Calu3 (cell line): ENCODE measurements around the gene PGAP6. TPM values are rescaled to one million over a fixed set of nuclear protein-coding genes. Genes with fewer than 3 reads are reported as not detected.
A peak's percentile ranks its signal among the peaks of the same experiment; 100 is the strongest.
"Not testable (repeated sequence)": the region's sequence is repeated elsewhere in the genome, so short reads cannot be mapped to it uniquely, and the experiment has no call there.

Experiments used
- BruUV-seq: library from RNA; stranded (reverse); fragments of 400-500 nt; replicated peaks from 2 replicates; lab custom pipeline; 2021; lab: Mats Ljungman, UMichigan
- CTCF ChIA-PET: fragments of 300-600 bp; sonication (Branson Sonifier 250); formaldehyde crosslinking; loops from one replicate; lab custom pipeline; 2022; ENCODE audit warnings: antibody characterized with exemption; lab: Charles Lee
- DNase-seq: peaks from one replicate; pipeline ENCODE4 v3.0.0; 2022
- H3K27ac Mint-ChIP-seq: one replicate; pipeline ENCODE4 v1.8.0; 2022; ENCODE audit warnings: mixed read lengths; ENCODE audit not compliant: unreplicated experiment
- H3K27me3 Mint-ChIP-seq: one replicate; pipeline ENCODE4 v1.8.0; 2022; ENCODE audit warnings: mixed read lengths; ENCODE audit not compliant: unreplicated experiment
- H3K36me3 Mint-ChIP-seq: one replicate; pipeline ENCODE4 v1.8.0; 2022; ENCODE audit warnings: mild to moderate bottlenecking, moderate library complexity, mixed read lengths; ENCODE audit not compliant: insufficient read depth, unreplicated experiment
- H3K4me1 Mint-ChIP-seq: one replicate; pipeline ENCODE4 v1.8.0; 2022; ENCODE audit warnings: mild to moderate bottlenecking, low read depth, mixed read lengths; ENCODE audit not compliant: unreplicated experiment
- H3K4me3 Mint-ChIP-seq: one replicate; pipeline ENCODE4 v1.8.0; 2022; ENCODE audit warnings: mild to moderate bottlenecking, low read depth, moderate library complexity, mixed read lengths; ENCODE audit not compliant: unreplicated experiment
- H3K9me3 Mint-ChIP-seq: one replicate; pipeline ENCODE4 v1.8.0; 2022; ENCODE audit warnings: low read depth, mixed read lengths; ENCODE audit not compliant: unreplicated experiment
- CTCF ChIP-seq: fragments of 200-600 bp; IDR thresholded peaks from one replicate; pipeline ENCODE4 v1.8.0; 2022; ENCODE audit warnings: antibody characterized with exemption; ENCODE audit not compliant: unreplicated experiment
- intact Hi-C: fragments of 100-400 bp; cut with micrococcal nuclease; formaldehyde crosslinking; loops from one replicate; pipeline ENCODE4 v1.10.0; 2022; ENCODE audit not compliant: unreplicated experiment
- total RNA-seq: library from RNA; stranded (reverse); gene quantifications from 2 replicates; pipeline ENCODE4 v1.2.3, GENCODE V29; 2022

The PGAP6 gene
- total RNA-seq, 1 experiment from 2014 or later, result 70.0 TPM

GRCh38 chr16:379961-380761 lies 1.6 kb downstream of the PGAP6 start:
- Mint-ChIP-seq H3K27me3 (no peaks in the 10 kb centered on the region), H3K4me3 (peak overlapping the region; percentile 50), H3K4me1 (peaks cover 9% of the 10 kb centered on the region), H3K9me3 (no peaks in the 10 kb centered on the region), H3K36me3 (peaks cover 39% of the 10 kb centered on the region), H3K27ac (peak overlapping the region; percentile 42)
- TSS peak; percentile 12 for BruUV-seq
- intact Hi-C loops, result no loop called here
- no peak for DNase-seq
- no peak for TF ChIP-seq CTCF
- CTCF ChIA-PET, result interaction anchor here (0.7 to 1.2 kb wide), 3 partner anchors 9 to 27 kb away, joined by 3 to 6 read pairs (median 5); partner anchors contain the start of genes AXIN1 and MRPL28

GRCh38 chr16:379183-379960 lies 2.4 kb downstream of the PGAP6 start:
- CTCF ChIA-PET, result interaction anchor here (0.7 to 1.1 kb wide), 2 partner anchors 8 to 9 kb away, joined by 3 to 6 read pairs; partner anchors contain the start of gene MRPL28

GRCh38 chr16:378821-379182 lies 3.0 kb downstream of the PGAP6 start:
- H3K36me3 Mint-ChIP-seq, result peaks cover 40% of the 10 kb centered on the region
- intact Hi-C loops, result no loop called here
- CTCF ChIA-PET, result interaction anchor here (0.7 kb wide), 1 partner anchor 8 kb away, joined by 3 read pairs; no protein-coding TSS in a partner anchor
- H3K9me3 Mint-ChIP-seq, result no peaks in the 10 kb centered on the region
- H3K27me3 Mint-ChIP-seq, result no peaks in the 10 kb centered on the region
- H3K4me1 Mint-ChIP-seq, result peaks cover 9% of the 10 kb centered on the region
- BruUV-seq, result no TSS peak
- DNase-seq, result no peak
- H3K27ac Mint-ChIP-seq, result no peak overlapping the region
- no peak overlapping the region for H3K4me3 Mint-ChIP-seq
- TF ChIP-seq CTCF, result no peak

More at GRCh38 chr16:379183-379960, 2.4 kb downstream of the PGAP6 start:
- DNase-seq, result no peak
- BruUV-seq, result no TSS peak
- intact Hi-C loops, result no loop called here
- no peak overlapping the region for H3K27ac Mint-ChIP-seq
- peaks cover 9% of the 10 kb centered on the region for H3K4me1 Mint-ChIP-seq
- TF ChIP-seq CTCF, result no peak
- H3K9me3 Mint-ChIP-seq, result no peaks in the 10 kb centered on the region
- peaks cover 39% of the 10 kb centered on the region for H3K36me3 Mint-ChIP-seq
- no peaks in the 10 kb centered on the region for H3K27me3 Mint-ChIP-seq
- H3K4me3 Mint-ChIP-seq, result no peak overlapping the region

DNA sequence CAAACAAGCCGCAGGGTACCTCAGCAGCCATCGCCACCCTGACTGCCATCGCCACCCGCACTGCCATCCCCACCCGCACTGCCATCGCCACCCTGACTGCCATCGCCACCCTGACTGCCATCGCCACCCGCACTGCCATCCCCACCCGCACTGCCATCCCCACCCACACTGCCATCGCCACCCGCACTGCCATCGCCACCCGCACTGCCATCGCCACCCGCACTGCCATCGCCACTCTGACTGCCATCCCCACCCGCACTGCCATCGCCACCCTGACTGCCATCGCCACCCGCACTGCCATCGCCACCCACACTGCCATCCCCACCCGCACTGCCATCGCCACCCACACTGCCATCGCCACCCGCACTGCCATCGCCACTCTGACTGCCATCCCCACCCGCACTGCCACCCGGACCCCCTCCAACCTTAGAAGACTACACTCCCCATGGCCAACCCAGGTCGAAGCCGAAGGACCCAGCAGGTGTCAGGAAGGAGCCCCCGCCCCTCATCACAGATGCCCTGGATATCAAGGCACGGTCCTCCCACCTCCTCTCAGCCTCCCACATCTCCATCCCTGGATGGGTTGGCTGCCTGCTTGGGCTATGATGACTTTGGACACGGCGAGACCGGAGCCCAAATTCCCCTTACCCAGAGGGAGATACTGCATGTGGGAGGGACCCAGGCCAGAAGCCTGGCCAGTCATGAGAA lies 3.5 kb downstream of the PGAP6 start:
- CTCF ChIA-PET, result interaction anchor here (0.7 kb wide), 1 partner anchor 9 kb away, joined by 3 read pairs; no protein-coding TSS in a partner anchor
- not testable (repeated sequence) for H3K27me3 Mint-ChIP-seq

More for the DNA sequence above, 3.5 kb downstream of the PGAP6 start:
- DNase-seq, H3K4me1 Mint-ChIP-seq, BruUV-seq, H3K9me3 Mint-ChIP-seq, H3K4me3 Mint-ChIP-seq, intact Hi-C loops, H3K27ac Mint-ChIP-seq: not testable (repeated sequence)
- H3K36me3 Mint-ChIP-seq, result peaks cover 42% of the 10 kb centered on the region
